ENCODE results near the gene TMED9.

GRCh38 chr5:177568326-177568725 is 23.7 kb upstream of the TMED9 start:
- TF ChIP-seq CTCF (IDR thresholded peaks at IDR 0.05) (no peak), POLR2A (IDR thresholded peaks at IDR 0.05) (no peak)
